HG03439 (cell line): ENCODE data around the gene YBEY.

Experiments
- ATAC-seq: cut with Tn5 transposase; IDR thresholded peaks from one replicate; pipeline ENCODE4 v1.9.1; 2021; ENCODE audit warnings: mild to moderate bottlenecking, moderate library complexity; ENCODE audit not compliant: unreplicated experiment

Gene YBEY

GRCh38 chr21:46264046-46264689, 22.0 kb upstream of the YBEY start:
- ATAC-seq, result no peak

DNA sequence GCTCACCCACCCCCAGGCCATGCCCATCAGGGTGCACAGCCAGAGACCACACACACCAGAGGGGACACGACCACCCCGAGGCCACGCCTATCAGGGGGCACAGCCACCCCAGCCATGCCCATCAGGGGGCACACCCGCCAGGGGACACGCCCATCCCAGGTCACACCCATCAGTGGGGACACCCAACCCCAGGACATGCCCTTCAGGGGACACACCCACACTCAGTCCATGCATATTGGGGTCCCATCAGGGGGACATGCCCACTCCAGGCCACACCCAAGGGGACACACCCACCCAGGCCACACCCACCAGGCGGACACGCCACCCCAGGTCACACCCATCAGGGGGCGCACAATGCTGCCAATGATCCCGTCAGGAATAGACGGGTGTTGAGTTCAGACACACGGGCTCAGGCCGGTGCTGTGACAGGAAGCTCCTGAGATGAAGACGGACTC, 21.4 kb upstream of the YBEY start:
- no peak for ATAC-seq

- ATAC-seq, result no peak
Measured at GRCh38 chr21:46265736-46266525, 20.2 kb upstream of the YBEY start.

DNA sequence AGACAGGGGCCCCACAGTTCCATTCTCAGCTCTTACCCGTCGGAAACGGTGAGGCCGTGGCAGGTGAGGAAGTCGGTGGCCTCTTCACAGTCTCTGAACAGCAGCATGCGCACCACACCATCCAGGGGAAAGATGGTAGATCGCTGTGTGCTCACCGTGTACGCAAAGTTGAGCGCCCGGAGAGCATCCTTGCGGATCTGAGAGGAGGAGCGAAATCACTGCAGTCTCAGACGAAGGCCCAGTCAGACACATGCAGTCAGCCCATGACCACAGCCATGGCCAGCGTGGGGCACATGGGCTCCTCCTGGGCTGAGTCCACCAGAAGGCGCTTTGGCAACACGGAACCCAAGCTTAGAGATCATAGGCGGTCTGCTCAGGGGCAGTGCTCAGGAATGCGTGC, 19.2 kb upstream of the YBEY start:
- no peak for ATAC-seq

GRCh38 chr21:46268371-46268770, 17.8 kb upstream of the YBEY start:
- ATAC-seq, result no peak

- ATAC-seq, result no peak
Measured at GRCh38 chr21:46269466-46269865, 16.7 kb upstream of the YBEY start.

- ATAC-seq, result no peak
Measured at GRCh38 chr21:46273341-46273740, 12.8 kb upstream of the YBEY start.

- ATAC-seq, result no peak
Measured at GRCh38 chr21:46274797-46275390, 11.2 kb upstream of the YBEY start.

DNA sequence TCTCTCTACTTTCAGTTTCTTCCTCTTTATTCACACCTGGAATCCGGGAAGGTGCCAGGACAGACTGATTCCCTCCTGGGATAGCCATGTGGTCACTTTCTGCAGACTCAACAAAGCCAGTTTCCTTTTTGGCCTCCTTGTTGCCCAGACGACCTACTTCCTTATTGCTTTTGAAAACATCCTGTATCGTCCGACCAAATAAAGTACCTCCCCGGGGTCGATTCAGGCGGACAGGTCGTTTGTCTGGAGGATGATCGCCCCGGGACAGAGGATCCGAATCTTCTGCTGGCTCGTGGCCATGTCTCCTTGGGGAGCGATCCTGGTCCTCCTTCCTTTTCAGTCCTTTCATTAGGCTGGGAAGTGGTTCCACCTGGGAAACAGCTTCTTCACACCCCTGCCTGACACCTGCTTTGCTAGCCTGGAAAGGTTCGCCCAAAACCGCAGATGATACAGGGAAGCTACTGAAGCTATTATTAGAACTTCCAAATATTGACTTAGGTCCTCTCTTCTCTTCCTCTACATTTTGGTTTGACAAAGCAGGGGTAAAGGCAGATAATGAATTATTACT, 2.0 kb upstream of the YBEY start:
- ATAC-seq, result no peak

DNA sequence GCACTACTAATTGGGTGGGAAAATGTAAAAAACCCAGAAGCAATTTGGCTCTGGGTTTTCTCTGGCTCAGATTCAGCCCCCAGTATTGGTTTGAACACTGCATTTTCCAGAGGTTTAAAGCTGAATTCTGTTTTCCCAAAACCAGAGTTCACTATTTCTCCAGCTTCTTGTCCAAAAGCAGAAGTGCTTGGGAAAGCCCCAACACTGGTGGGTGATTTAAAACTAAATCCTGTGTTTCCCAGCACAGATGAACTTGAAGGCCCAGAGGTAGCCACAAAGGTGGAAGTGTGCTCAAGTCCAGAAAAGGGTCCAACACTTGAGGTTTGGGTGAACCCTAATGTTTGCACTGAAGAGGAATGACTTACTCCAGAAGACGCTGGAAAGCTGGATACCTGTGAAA, 1.4 kb upstream of the YBEY start:
- ATAC-seq, result no peak

GRCh38 chr21:46285206-46285661, 908 bp upstream of the YBEY start, which contains the start of gene MCM3AP:
MCM3AP (minus strand) TSS chr21:46285611; CDS start chr21:46285286, 325 bp downstream.
- no peak for ATAC-seq

DNA sequence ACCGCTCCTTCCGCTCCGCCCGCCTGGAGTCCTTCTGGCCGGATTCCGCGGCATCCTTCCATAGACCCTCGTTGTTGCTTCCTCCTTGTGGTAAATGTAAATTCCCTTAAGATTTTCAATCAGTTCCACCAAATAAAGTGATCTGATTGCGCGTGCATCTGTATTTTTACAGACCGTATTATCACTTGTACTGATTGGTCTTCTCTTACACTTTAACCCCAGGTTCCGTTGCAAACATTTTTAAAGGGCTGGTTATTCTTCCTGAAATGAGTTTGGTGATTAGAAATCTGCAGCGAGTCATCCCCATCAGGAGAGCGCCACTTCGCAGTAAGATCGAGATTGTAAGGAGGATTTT, 483 bp downstream of the YBEY start:
- no peak for ATAC-seq

DNA sequence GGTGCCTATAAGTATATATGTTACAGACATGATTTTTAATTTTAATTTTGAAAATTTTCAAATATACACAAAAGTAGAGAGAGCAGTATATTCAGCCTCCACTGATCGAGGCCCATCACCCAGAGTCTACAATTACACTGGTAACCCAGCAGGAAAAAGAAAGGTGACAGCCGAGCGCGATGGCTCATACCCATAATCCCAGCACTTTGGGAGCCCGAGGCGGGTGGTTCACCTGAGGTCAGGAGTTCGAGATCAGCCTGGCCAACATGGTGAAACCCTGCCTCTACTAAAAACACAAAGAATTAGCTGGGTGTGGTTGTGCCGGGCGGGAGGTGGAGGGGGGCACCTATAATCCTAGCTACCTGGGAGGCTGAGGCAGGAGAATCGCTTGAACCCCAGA, 1.4 kb downstream of the YBEY start:
- no peak for ATAC-seq

GRCh38 chr21:46289655-46290179, 3.6 kb downstream of the YBEY start:
- no peak for ATAC-seq

DNA sequence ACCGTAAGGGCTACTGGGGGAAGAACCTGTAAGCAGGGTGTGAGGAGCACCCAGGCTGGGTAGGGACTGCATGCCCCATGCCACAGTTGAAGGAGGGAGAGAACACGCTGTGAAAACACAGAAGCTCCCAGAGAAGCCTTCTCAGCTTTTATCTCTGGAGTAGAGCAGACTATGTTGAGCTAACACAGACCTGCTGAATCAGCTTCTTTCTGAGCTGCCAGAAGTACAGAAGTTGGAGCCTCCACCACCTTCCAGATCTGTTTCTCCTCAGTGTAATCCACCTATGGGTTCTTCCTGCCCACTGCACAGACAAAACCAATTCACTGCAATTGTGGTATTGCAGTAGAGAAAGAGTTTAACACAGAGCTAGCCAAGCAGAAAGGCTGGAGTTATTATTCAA, 5.4 kb downstream of the YBEY start:
- ATAC-seq, result no peak

DNA sequence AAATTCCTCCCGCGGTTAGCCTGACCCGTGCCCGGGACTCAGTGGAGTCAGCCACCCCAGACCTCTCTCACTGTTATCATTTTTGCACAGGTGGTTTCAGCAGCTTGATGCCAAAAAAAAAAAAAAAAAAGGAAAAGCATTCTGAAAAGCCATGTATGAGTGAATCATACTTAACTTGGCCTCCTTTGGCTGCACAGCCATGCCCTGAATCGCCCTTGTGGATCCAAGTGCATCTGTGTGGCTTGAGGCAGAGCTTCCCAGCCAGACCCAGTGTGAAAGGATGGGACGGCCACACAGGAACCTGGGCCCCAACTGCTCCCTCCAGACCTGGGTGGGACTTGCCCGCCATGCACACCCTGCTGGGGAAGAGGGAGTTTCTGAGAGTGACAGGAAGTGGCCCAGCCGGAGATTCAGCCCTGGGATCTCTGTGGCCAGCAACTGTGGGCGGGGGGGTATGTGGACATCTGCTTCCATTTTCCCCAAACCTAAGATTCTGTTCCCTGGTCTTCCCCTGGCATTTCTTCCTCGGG, 8.6 kb downstream of the YBEY start:
- ATAC-seq, result no peak

- ATAC-seq, result no peak
Measured at GRCh38 chr21:46295177-46295770, 9.1 kb downstream of the YBEY start.

DNA sequence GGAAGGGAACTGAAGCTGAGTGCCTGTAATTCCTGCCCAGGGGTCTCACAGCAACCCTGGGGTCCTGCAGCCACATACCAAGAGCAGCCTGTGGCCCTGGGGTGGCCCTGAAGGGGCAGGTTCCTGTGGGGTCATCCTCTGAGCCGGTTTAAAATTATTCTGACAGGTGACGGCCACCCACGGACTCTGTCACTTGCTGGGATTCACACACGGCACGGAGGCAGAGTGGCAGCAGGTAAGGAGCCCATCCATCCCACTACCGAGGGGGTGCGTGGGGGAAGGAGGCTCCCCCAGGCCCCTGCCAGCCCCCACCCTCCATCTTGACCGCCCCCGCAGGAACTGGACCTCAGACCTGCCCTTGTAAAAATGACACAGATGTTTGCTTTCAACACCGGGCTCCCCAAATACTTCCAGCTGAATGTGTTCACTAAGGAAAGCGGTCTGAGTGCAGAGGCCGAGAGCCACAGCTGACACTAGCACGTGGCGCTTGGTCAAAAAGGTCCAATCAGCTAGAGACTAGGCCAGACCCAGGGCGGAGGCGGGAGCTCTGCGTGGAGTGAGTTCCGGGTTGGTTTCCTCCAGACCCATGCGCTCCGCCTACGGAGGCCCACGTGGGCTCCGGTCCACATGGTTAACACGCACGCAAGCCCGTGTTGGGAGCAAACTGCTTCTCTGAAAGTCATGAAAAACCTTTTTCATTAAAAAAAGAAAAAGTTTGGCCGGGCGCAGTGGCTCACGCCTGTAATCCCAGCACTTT, 10.0 kb downstream of the YBEY start:
- no peak for ATAC-seq

GRCh38 chr21:46297338-46298271, 11.5 kb downstream of the YBEY start:
- no peak for ATAC-seq
